Right lung (tissue), 5 donors: ENCODE results near the gene ATF7IP. TPM values are rescaled to one million over a fixed set of nuclear protein-coding genes. Genes with fewer than 3 reads are reported as not detected.

ENCODE experiments used
- DNase-seq, 2 donors: peaks; one replicate each; pipeline ENCODE4 v3.0.0-alpha.2; 2013
- polyA plus RNA-seq, 5 donors: library from polyadenylated mRNA; unstranded; fragments of 120-200 nt; gene quantifications; one replicate each; pipeline versions ENCODE4 v1.2.1 to v1.2.3, GENCODE V29; 2013; ENCODE audit warnings: inconsistent platforms in 1 of 5, low replicate concordance in 1 of 5; ENCODE audit not compliant: insufficient read length in 5 of 5, insufficient read depth in 1 of 5

Gene ATF7IP
- polyA plus RNA-seq, 5 donors, result 34.4 to 56.5 (median 52.5) TPM

- no peak for DNase-seq
These were observed 42.7 kb downstream of the ATF7IP start for GRCh38 chr12:14408208-14408607.

GRCh38 chr12:14410177-14410576 lies 44.7 kb downstream of the ATF7IP start:
- DNase-seq, result no peak

GRCh38 chr12:14410841-14411569 lies 45.5 kb downstream of the ATF7IP start:
- DNase-seq, result no peak

GRCh38 chr12:14416658-14417057 lies 51.2 kb downstream of the ATF7IP start:
- DNase-seq, result peak; percentile 58 to 69

GRCh38 chr12:14417715-14418114 lies 52.2 kb downstream of the ATF7IP start:
- no peak for DNase-seq

- no peak for DNase-seq
These were observed 53.0 kb downstream of the ATF7IP start for GRCh38 chr12:14418451-14418890.

- DNase-seq, result no peak
These were observed 57.2 kb downstream of the ATF7IP start for GRCh38 chr12:14422516-14423230.

GRCh38 chr12:14424545-14424944 lies 59.1 kb downstream of the ATF7IP start:
- no peak for DNase-seq

GRCh38 chr12:14426792-14427191 lies 61.3 kb downstream of the ATF7IP start:
- no peak for DNase-seq

- no peak for DNase-seq
These were observed 62.4 kb downstream of the ATF7IP start for GRCh38 chr12:14427929-14428328.

GRCh38 chr12:14430394-14430986 lies 65.0 kb downstream of the ATF7IP start:
- DNase-seq, result no peak

GRCh38 chr12:14431975-14432374 lies 66.5 kb downstream of the ATF7IP start:
- DNase-seq, result no peak

GRCh38 chr12:14435627-14436026 lies 70.1 kb downstream of the ATF7IP start:
- no peak for DNase-seq

- DNase-seq, result no peak
These were observed 76.9 kb downstream of the ATF7IP start for GRCh38 chr12:14442221-14442881.

GRCh38 chr12:14443531-14443930 lies 78.0 kb downstream of the ATF7IP start:
- DNase-seq, result no peak

GRCh38 chr12:14450479-14450878 lies 85.0 kb downstream of the ATF7IP start:
- no peak for DNase-seq

GRCh38 chr12:14452336-14452735 lies 86.9 kb downstream of the ATF7IP start:
- no peak for DNase-seq

GRCh38 chr12:14452865-14453264 lies 87.4 kb downstream of the ATF7IP start:
- no peak for DNase-seq

- no peak for DNase-seq
These were observed 88.8 kb downstream of the ATF7IP start for GRCh38 chr12:14454098-14454907.

- DNase-seq, result no peak
These were observed 94.8 kb downstream of the ATF7IP start for GRCh38 chr12:14460212-14460841.

- no peak for DNase-seq
These were observed 106.0 kb downstream of the ATF7IP start for GRCh38 chr12:14471497-14471896.
